HFF-Myc (cell line): ENCODE measurements around the gene ARFIP1.
"Not testable (repeated sequence)": the region's sequence is repeated elsewhere in the genome, so short reads cannot be mapped to it uniquely, and the experiment has no call there.

Source experiments
- DNase-seq: peaks from one replicate; pipeline ENCODE4 v3.0.0-alpha.2; 2011; ENCODE audit warnings: low read depth; ENCODE audit errors: extremely low read depth
- H3K4me3 ChIP-seq: replicated peaks from 2 replicates; pipeline ENCODE4 v1.5.1; 2011; ENCODE audit warnings: low read depth, mild to moderate bottlenecking, control low read depth, low read length
- CTCF ChIP-seq: IDR thresholded peaks from 2 replicates; pipeline ENCODE4 v1.5.1; 2012; ENCODE audit warnings: mild to moderate bottlenecking, low read depth, low read length, control low read depth; ENCODE audit errors: missing control alignments

ARFIP1 gene

DNA sequence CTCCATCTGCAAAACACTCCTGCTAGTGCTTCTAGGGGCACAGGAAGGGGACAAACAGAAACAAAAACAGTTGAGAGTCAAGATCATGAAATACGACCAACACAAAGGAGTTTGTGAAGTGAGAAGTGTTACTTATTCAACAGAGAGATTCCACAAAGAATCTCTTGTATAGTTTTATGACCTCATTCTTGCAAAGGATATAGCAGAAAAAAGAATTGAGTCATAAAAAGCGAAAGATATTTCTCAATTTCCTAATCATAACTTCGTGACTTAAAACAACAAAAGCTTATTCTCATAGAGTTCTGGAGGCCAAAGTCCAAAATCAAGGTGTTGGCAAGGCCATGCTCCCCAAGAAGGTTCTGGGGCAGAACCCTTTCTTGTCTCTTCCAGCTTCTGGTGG is 40.9 kb upstream of the ARFIP1 start:
- TF ChIP-seq CTCF: no peak
- DNase-seq: no peak
- H3K4me3 ChIP-seq: no peak overlapping the region

GRCh38 chr4:152747444-152747843 is 32.3 kb upstream of the ARFIP1 start:
- H3K4me3 ChIP-seq: no peak overlapping the region
- TF ChIP-seq CTCF: no peak
- no peak for DNase-seq

DNA sequence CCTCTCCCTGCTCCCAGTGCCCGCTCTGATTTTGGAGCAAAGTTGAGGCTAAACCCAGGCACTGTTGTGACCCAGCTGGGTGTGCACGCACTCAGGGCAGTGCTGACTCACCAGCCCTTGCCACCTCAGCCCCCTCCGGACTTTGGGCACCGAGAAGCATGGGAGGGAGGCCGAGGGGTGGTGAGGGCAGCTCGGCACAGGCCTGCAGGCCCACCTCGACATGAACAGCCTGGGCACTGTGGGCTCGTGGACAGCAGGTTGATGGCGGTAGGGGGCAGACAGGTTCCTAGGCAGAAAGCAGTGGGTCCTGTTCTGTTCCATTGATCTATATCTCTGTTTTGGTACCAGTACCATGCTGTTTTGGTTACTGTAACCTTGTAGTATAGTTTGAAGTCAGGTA is 31.1 kb upstream of the ARFIP1 start:
- no peak for TF ChIP-seq CTCF
- no peak overlapping the region for H3K4me3 ChIP-seq
- no peak for DNase-seq

DNA sequence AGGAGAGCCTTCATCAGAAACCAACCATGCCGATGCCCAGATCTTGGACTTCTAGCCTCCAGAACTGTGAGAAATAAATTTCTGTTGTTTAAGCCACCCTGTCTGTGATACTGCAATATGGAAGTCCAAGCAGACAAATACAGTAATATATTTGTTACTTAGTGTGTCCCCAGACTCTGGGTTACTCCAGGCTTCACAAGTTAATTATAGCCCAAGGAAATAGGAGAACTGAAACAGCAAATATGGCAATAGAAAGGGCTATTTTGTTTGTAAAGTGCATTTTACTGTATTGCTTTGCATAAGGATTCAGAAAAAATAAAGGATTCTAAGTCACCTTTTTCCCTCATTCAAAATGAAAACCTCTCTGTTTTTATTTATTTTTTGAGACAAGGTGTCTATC is 16.0 kb upstream of the ARFIP1 start:
- no peak for TF ChIP-seq CTCF
- DNase-seq: no peak
- no peak overlapping the region for H3K4me3 ChIP-seq

DNA sequence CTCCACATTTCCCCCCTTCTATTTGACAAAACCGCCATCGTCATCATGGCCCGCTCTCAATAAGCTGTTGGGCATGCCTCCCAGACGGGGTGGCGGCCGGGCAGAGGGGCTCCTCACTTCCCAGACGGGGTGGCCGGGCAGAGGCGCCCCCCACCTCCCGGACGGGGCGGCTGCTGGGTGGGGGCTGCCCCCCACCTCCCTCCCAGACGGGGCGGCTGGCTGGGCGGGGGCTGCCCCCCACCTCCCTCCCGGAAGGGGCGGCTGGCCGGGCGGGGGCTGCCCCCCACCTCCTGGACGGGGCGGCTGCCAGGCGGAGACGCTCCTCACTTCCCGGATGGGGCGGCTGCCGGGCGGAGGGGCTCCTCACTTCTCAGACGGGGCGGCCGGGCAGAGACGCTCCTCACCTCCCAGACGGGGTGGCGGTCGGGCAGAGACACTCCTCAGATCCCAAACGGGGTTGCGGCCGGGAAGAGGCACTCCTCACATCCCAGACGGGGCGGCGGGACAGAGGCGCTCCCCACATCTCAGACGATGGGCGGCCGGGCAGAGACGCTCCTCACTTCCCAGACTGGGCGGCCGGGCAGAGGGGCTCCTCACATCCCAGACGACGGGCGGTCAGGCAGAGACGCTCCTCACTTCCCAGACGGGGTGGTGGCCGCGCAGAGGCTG is 14.6 kb upstream of the ARFIP1 start:
- DNase-seq, H3K4me3 ChIP-seq: not testable (repeated sequence)

GRCh38 chr4:152771741-152772533 is 7.8 kb upstream of the ARFIP1 start:
- TF ChIP-seq CTCF: no peak
- no peak for DNase-seq
- no peak overlapping the region for H3K4me3 ChIP-seq

GRCh38 chr4:152773339-152773738 is 6.4 kb upstream of the ARFIP1 start:
- DNase-seq: no peak
- TF ChIP-seq CTCF: no peak
- no peak overlapping the region for H3K4me3 ChIP-seq
